GM12891 (cell line): ENCODE data around the gene KPNA3.

Source experiments
- POLR2A ChIP-seq: IDR thresholded peaks from 2 replicates; pipeline ENCODE4 v1.6.1; 2011; ENCODE audit warnings: low read depth, low read length, control low read depth
- TAF1 ChIP-seq: IDR thresholded peaks from 2 replicates; pipeline ENCODE4 v1.6.1; 2011; ENCODE audit warnings: low read depth, low read length, control low read depth

- TF ChIP-seq POLR2A (no peak), TAF1 (no peak)
Observed at GRCh38 chr13:49716615-49717014, 75.9 kb downstream of the KPNA3 start.
